Measurements from ENCODE around the gene ZNF724.
A peak's percentile ranks its signal among the peaks of the same experiment; 100 is the strongest.

Gene ZNF724

GRCh38 chr19:23222998-23223652 is 27.1 kb downstream of the ZNF724 start:
- no peak for DNase-seq

GRCh38 chr19:23203841-23204344 is 46.3 kb downstream of the ZNF724 start:
- DNase-seq, result no peak

GRCh38 chr19:23190341-23190740 is 59.9 kb downstream of the ZNF724 start:
- no peak for DNase-seq

GRCh38 chr19:23183251-23183650 is 66.9 kb downstream of the ZNF724 start:
- DNase-seq, result peak; percentile 4
